HTERT RPE-1 (cell line): ENCODE results near the gene PKD2L1.

Experiments used
- in situ Hi-C: fragments of 300-500 bp; cut with MboI; formaldehyde crosslinking; loops from 4 replicates; pipeline ENCODE4 v1.14.3; 2020; ENCODE audit warnings: low sequenced_read_pairs

Gene PKD2L1

GRCh38 chr10:100356067-100357017 lies 26.3 kb upstream of the PKD2L1 start:
- in situ Hi-C loops: no loop called here

GRCh38 chr10:100355086-100355485 lies 25.1 kb upstream of the PKD2L1 start:
- in situ Hi-C loops: no loop called here

- in situ Hi-C loops: no loop called here
Measured at GRCh38 chr10:100353770-100354485, 23.9 kb upstream of the PKD2L1 start.

- in situ Hi-C loops: no loop called here
Measured at GRCh38 chr10:100350914-100351485, 21.0 kb upstream of the PKD2L1 start.

GRCh38 chr10:100349672-100350071 lies 19.6 kb upstream of the PKD2L1 start:
- in situ Hi-C loops: loop anchor here (25.0 kb wide), 1 partner anchor 88 kb away; no protein-coding TSS in a partner anchor

- in situ Hi-C loops: loop anchor here (25.0 kb wide), 1 partner anchor 88 kb away; no protein-coding TSS in a partner anchor
Measured at GRCh38 chr10:100349087-100349486, 19.1 kb upstream of the PKD2L1 start.

GRCh38 chr10:100348389-100348927 lies 18.4 kb upstream of the PKD2L1 start:
- in situ Hi-C loops: loop anchor here (25.0 kb wide), 1 partner anchor 89 kb away; no protein-coding TSS in a partner anchor

- in situ Hi-C loops: loop anchor here (25.0 kb wide), 1 partner anchor 90 kb away; no protein-coding TSS in a partner anchor
Measured at GRCh38 chr10:100347568-100348195, 17.7 kb upstream of the PKD2L1 start.

- in situ Hi-C loops: loop anchor here (25.0 kb wide), 1 partner anchor 90 kb away; no protein-coding TSS in a partner anchor
Measured at GRCh38 chr10:100346765-100347567, 16.9 kb upstream of the PKD2L1 start, which contains the start of gene SCD. TSS of gene SCD (plus strand) at chr10:100347233. CDS start at chr10:100347505, 272 bp downstream.

GRCh38 chr10:100346351-100346764 lies 16.3 kb upstream of the PKD2L1 start:
- in situ Hi-C loops: loop anchor here (25.0 kb wide), 1 partner anchor 91 kb away; no protein-coding TSS in a partner anchor

GRCh38 chr10:100345570-100346330 lies 15.7 kb upstream of the PKD2L1 start:
- in situ Hi-C loops: loop anchor here (25.0 kb wide), 1 partner anchor 92 kb away; no protein-coding TSS in a partner anchor

GRCh38 chr10:100344241-100344788 lies 14.3 kb upstream of the PKD2L1 start:
- in situ Hi-C loops: loop anchor here (25.0 kb wide), 1 partner anchor 93 kb away; no protein-coding TSS in a partner anchor

- in situ Hi-C loops: loop anchor here (25.0 kb wide), 1 partner anchor 95 kb away; no protein-coding TSS in a partner anchor
Measured at GRCh38 chr10:100342627-100342972, 12.6 kb upstream of the PKD2L1 start.

GRCh38 chr10:100341953-100342626 lies 12.1 kb upstream of the PKD2L1 start:
- in situ Hi-C loops: loop anchor here (25.0 kb wide), 1 partner anchor 95 kb away; no protein-coding TSS in a partner anchor

- in situ Hi-C loops: loop anchor here (25.0 kb wide), 1 partner anchor 96 kb away; no protein-coding TSS in a partner anchor
Measured at GRCh38 chr10:100340948-100341847, 11.2 kb upstream of the PKD2L1 start.

GRCh38 chr10:100339236-100339635 lies 9.2 kb upstream of the PKD2L1 start:
- in situ Hi-C loops: loop anchor here (25.0 kb wide), 1 partner anchor 98 kb away; no protein-coding TSS in a partner anchor
